ENCODE measurements around the gene FRMPD2.
A peak's percentile ranks its signal among the peaks of the same experiment; 100 is the strongest.

Gene FRMPD2

GRCh38 chr10:48274636-48275035 is at the start of gene FRMPD2:
Gene FRMPD2 (minus strand): TSS chr10:48274696. CDS start chr10:48274567, 129 bp downstream.
- Histone ChIP-seq H3K27ac (ENCODE audit: low read depth, low read length) (no peak within 1 kb of the TSS), H3K4me1 (ENCODE audit: control insufficient read depth in 5 of 5, insufficient read depth in 5 of 5, low read length in 5 of 5) (no peaks in the 10 kb centered on the region), H3K4me3 (ENCODE audit: low read depth in 1 of 5, low read length in 5 of 5) (no peak within 1 kb of the TSS), H3K36me3 (ENCODE audit: control insufficient read depth in 5 of 5, insufficient read depth in 5 of 5, low read length in 5 of 5) (no peaks in the 10 kb centered on the region), H3K27me3 (ENCODE audit: control insufficient read depth in 5 of 5, insufficient read depth in 4 of 5, low read length in 5 of 5) (peaks cover 0 to 4% (median 0%) of the 10 kb centered on the region in 5 donors), H3K9ac (ENCODE audit: low read length in 5 of 5) (no peak within 1 kb of the TSS), H3K9me3 (ENCODE audit: control insufficient read depth in 5 of 5, low read length in 5 of 5) (peaks cover 0 to 3% (median 0%) of the 10 kb centered on the region in 5 donors)

DNA sequence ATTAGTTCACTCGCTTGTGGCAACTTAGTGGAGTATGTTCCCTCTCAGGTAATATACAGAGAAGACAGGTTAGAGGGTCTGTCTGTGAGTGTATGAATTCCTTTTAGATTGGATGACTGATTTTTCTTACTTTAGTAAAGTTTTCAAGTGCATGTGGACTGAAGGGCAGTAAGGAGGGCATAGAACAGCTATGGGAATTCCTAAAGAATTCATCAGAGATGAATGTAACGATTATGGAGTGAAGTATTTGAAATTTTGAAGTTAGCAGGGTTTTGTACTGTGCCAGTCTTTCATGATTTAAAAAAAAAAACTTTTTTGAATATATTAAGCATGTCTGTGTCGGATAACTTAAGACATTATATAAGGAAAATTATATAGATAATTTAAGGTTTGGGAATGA is 47.5 kb upstream of the FRMPD2 start:
- Histone ChIP-seq H3K4me1 (ENCODE audit: control insufficient read depth in 5 of 5, insufficient read depth in 5 of 5, low read length in 5 of 5) (no peaks in the 10 kb centered on the region), H3K36me3 (ENCODE audit: control insufficient read depth in 5 of 5, insufficient read depth in 5 of 5, low read length in 5 of 5) (no peaks in the 10 kb centered on the region), H3K27ac (ENCODE audit: low read depth, low read length) (no peak overlapping the region), H3K9ac (ENCODE audit: low read length in 5 of 5) (no peak overlapping the region), H3K4me3 (ENCODE audit: low read depth in 1 of 5, low read length in 5 of 5) (no peak overlapping the region), H3K9me3 (ENCODE audit: control insufficient read depth in 5 of 5, low read length in 5 of 5) (no peaks in the 10 kb centered on the region), H3K27me3 (ENCODE audit: control insufficient read depth in 5 of 5, insufficient read depth in 4 of 5, low read length in 5 of 5) (no peaks in the 10 kb centered on the region)

DNA sequence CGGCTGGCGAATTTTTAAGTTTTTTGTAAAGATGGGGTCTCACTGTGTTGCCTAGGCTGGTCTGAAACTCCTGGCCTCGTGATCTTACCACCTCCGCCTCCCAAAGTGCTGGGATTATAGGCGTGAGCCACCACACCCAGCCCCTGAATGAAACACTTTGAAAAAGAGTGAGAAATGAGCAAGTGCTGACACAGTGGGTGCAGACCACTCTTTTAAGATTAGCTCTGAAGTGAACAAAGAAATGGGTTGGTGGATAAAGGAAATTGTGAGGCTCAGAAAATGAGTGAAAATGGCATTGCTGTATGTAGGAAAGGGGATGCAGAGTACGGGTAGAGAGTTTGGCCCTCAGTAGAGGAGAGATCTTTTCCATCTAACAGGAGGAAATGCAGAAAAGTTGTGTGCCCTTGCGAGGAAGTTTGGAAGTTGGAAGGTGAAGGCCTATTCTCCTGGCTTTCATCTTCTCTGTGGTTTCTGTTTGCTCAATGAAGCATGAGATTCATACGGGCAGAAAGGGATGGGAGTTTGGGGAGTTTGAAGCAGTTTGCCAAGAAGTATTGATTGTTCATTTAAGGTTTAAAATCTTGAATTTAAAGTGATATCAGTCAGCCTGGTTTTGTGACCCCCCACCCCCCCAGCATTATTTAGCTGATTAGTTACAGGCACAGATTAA is 43.0 kb upstream of the FRMPD2 start:
- Histone ChIP-seq H3K27me3 (ENCODE audit: control insufficient read depth in 5 of 5, insufficient read depth in 4 of 5, low read length in 5 of 5) (no peaks in the 10 kb centered on the region), H3K27ac (ENCODE audit: low read depth, low read length) (no peak overlapping the region), H3K4me3 (ENCODE audit: low read depth in 1 of 5, low read length in 5 of 5) (no peak overlapping the region), H3K36me3 (ENCODE audit: control insufficient read depth in 5 of 5, insufficient read depth in 5 of 5, low read length in 5 of 5) (no peaks in the 10 kb centered on the region), H3K4me1 (ENCODE audit: control insufficient read depth in 5 of 5, insufficient read depth in 5 of 5, low read length in 5 of 5) (no peaks in the 10 kb centered on the region), H3K9ac (ENCODE audit: low read length in 5 of 5) (no peak overlapping the region), H3K9me3 (ENCODE audit: control insufficient read depth in 5 of 5, low read length in 5 of 5) (no peaks in the 10 kb centered on the region)

DNA sequence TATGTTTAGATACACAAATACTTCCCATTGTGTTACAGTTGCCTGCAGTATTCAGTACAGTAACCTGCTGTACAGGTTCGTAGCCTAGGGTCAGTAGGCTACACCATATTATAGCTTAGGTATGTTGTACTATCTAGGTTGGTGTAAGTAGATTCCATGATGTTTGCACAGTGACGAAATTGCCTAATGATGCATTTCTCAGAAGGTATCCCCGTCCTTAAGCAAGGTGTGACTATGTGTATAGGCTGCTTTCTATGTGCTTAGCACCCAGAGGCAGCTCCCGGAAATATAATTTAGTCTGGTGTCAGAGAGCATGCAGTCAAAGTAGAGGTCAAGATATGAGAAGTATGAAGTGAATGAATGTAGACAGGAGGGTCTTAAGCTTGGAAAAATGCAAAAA is 41.7 kb upstream of the FRMPD2 start:
- H3K9ac ChIP-seq (ENCODE audit: low read length in 5 of 5) = no peak overlapping the region
- no peaks in the 10 kb centered on the region for H3K4me1 ChIP-seq (ENCODE audit: control insufficient read depth in 5 of 5, insufficient read depth in 5 of 5, low read length in 5 of 5)
- no peaks in the 10 kb centered on the region for H3K27me3 ChIP-seq (ENCODE audit: control insufficient read depth in 5 of 5, insufficient read depth in 4 of 5, low read length in 5 of 5)
- H3K9me3 ChIP-seq (ENCODE audit: control insufficient read depth in 5 of 5, low read length in 5 of 5) = no peaks in the 10 kb centered on the region
- H3K27ac ChIP-seq (ENCODE audit: low read depth, low read length) = no peak overlapping the region
- no peak overlapping the region for H3K4me3 ChIP-seq (ENCODE audit: low read depth in 1 of 5, low read length in 5 of 5)
- H3K36me3 ChIP-seq (ENCODE audit: control insufficient read depth in 5 of 5, insufficient read depth in 5 of 5, low read length in 5 of 5) = no peaks in the 10 kb centered on the region

DNA sequence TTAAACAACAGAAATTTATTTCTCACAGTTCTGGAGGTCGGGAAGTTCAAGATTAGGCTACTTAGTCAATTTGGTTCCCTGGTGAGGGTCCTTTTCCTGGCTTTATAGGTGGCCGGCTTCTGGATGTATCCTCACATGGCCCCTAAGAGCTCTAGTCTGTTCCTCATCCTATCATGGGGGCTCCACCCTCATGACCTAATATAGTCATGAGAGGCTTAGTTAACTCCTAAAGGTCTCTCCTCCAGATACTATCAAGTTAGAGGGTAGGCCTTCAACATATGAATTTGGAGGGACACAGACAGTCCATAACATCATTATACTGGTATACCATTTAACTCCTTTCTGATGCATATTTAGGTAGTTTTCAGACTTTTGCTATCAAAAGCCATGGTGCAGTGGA is 39.6 kb upstream of the FRMPD2 start:
- H3K27me3 ChIP-seq (ENCODE audit: control insufficient read depth in 5 of 5, insufficient read depth in 4 of 5, low read length in 5 of 5) = no peaks in the 10 kb centered on the region
- no peaks in the 10 kb centered on the region for H3K9me3 ChIP-seq (ENCODE audit: control insufficient read depth in 5 of 5, low read length in 5 of 5)
- H3K4me3 ChIP-seq (ENCODE audit: low read depth in 1 of 5, low read length in 5 of 5) = no peak overlapping the region

GRCh38 chr10:48309711-48310226 is 35.3 kb upstream of the FRMPD2 start:
- Histone ChIP-seq H3K9me3 (ENCODE audit: control insufficient read depth in 5 of 5, low read length in 5 of 5) (no peaks in the 10 kb centered on the region), H3K4me3 (ENCODE audit: low read depth in 1 of 5, low read length in 5 of 5) (no peak overlapping the region), H3K4me1 (ENCODE audit: control insufficient read depth in 5 of 5, insufficient read depth in 5 of 5, low read length in 5 of 5) (peaks cover 2 to 22% (median 16%) of the 10 kb centered on the region in 5 donors), H3K27ac (ENCODE audit: low read depth, low read length) (no peak overlapping the region), H3K9ac (ENCODE audit: low read length in 5 of 5) (no peak overlapping the region), H3K36me3 (ENCODE audit: control insufficient read depth in 5 of 5, insufficient read depth in 5 of 5, low read length in 5 of 5) (no peaks in the 10 kb centered on the region), H3K27me3 (ENCODE audit: control insufficient read depth in 5 of 5, insufficient read depth in 4 of 5, low read length in 5 of 5) (no peaks in the 10 kb centered on the region)

More for the DNA sequence above, 39.6 kb upstream of the FRMPD2 start:
- H3K27ac ChIP-seq (ENCODE audit: low read depth, low read length) = no peak overlapping the region
- H3K4me1 ChIP-seq (ENCODE audit: control insufficient read depth in 5 of 5, insufficient read depth in 5 of 5, low read length in 5 of 5) = no peaks in the 10 kb centered on the region
- no peaks in the 10 kb centered on the region for H3K36me3 ChIP-seq (ENCODE audit: control insufficient read depth in 5 of 5, insufficient read depth in 5 of 5, low read length in 5 of 5)
- H3K9ac ChIP-seq (ENCODE audit: low read length in 5 of 5) = no peak overlapping the region

DNA sequence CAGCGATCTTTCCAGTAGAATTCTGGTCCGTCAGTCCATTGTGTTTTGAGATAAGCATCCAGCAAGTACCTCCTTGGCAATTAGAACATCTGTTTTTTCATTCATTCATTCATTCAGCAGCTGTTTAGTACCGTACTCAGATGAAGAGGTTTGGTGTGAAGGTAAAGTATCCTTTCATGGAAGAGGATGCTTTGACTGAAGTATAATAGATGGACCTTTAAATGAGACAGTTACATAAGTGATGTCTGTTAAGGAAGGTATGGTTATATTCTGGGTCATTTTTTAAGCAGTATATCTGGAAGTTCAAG is 33.2 kb upstream of the FRMPD2 start:
- peak overlapping the region; percentile 64 to 88 (median 80) for H3K4me3 ChIP-seq (ENCODE audit: low read depth in 1 of 5, low read length in 5 of 5)
- peak overlapping the region; percentile 57 to 83 (median 83) for H3K9ac ChIP-seq (ENCODE audit: low read length in 5 of 5)
- peak overlapping the region; percentile 79 for H3K27ac ChIP-seq (ENCODE audit: low read depth, low read length)
- H3K4me1 ChIP-seq (ENCODE audit: control insufficient read depth in 5 of 5, insufficient read depth in 5 of 5, low read length in 5 of 5) = peaks cover 2 to 22% (median 16%) of the 10 kb centered on the region in 5 donors
- no peaks in the 10 kb centered on the region for H3K36me3 ChIP-seq (ENCODE audit: control insufficient read depth in 5 of 5, insufficient read depth in 5 of 5, low read length in 5 of 5)
- no peaks in the 10 kb centered on the region for H3K9me3 ChIP-seq (ENCODE audit: control insufficient read depth in 5 of 5, low read length in 5 of 5)
- H3K27me3 ChIP-seq (ENCODE audit: control insufficient read depth in 5 of 5, insufficient read depth in 4 of 5, low read length in 5 of 5) = no peaks in the 10 kb centered on the region

DNA sequence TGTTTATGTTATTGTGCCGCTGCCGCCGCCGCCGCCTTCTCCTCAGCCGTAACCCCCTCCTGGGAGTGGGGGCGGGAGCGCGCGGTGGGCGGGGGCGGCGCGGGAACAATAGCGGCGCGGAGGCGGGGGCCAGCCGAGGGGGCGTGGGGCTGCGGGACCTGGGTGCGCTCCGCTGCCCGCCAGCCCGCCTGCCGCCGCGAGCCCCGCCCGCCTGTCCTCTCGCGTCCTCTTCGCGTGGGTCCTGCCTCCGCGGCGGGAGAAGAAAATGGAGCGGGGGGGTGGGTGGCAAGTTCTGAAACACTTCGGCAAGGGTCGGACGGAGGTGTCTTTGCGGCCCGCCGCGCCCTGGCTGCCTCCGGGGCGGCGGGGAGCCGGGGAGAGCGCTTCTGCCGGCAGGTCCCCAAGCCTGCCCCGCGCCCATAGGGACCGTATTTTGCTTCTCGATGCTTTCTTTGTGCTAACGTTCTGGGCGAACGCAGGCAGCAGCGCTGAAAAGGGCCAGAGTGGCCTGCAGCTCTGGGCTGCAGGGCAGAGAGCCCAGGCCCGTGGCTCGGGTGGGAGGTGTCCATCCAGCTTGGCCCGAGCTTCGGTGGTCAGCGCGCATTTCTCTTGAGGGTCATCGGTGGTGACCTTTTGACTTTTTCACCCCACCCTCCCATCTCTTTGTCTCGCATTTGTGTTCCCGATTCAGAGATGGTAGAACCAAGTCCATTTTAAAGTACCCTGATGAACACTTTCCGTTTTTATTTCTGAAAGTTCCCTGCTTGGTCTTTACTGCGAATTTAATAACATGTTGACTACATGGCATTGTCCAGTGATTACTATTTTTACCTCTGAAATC is 32.6 kb upstream of the FRMPD2 start:
- Histone ChIP-seq H3K9ac (ENCODE audit: low read length in 5 of 5) (peak overlapping the region; percentile 57 to 83 (median 83)), H3K36me3 (ENCODE audit: control insufficient read depth in 5 of 5, insufficient read depth in 5 of 5, low read length in 5 of 5) (no peaks in the 10 kb centered on the region), H3K9me3 (ENCODE audit: control insufficient read depth in 5 of 5, low read length in 5 of 5) (no peaks in the 10 kb centered on the region), H3K4me3 (ENCODE audit: low read depth in 1 of 5, low read length in 5 of 5) (peak overlapping the region; percentile 64 to 88 (median 80)), H3K27ac (ENCODE audit: low read depth, low read length) (peak overlapping the region; percentile 79), H3K4me1 (ENCODE audit: control insufficient read depth in 5 of 5, insufficient read depth in 5 of 5, low read length in 5 of 5) (peaks cover 2 to 22% (median 16%) of the 10 kb centered on the region in 5 donors), H3K27me3 (ENCODE audit: control insufficient read depth in 5 of 5, insufficient read depth in 4 of 5, low read length in 5 of 5) (no peaks in the 10 kb centered on the region)

- H3K36me3 ChIP-seq (ENCODE audit: control insufficient read depth in 5 of 5, insufficient read depth in 5 of 5, low read length in 5 of 5) = no peaks in the 10 kb centered on the region
Measured at GRCh38 chr10:48306265-48306869, 31.9 kb upstream of the FRMPD2 start, which contains the start of gene MAPK8. Gene MAPK8 (plus strand): TSS chr10:48306677. CDS start chr10:48401661, 94,984 bp downstream.

GRCh38 chr10:48305905-48306264 is 31.4 kb upstream of the FRMPD2 start:
- Histone ChIP-seq H3K27ac (ENCODE audit: low read depth, low read length) (peak overlapping the region; percentile 50), H3K9me3 (ENCODE audit: control insufficient read depth in 5 of 5, low read length in 5 of 5) (no peaks in the 10 kb centered on the region), H3K27me3 (ENCODE audit: control insufficient read depth in 5 of 5, insufficient read depth in 4 of 5, low read length in 5 of 5) (no peaks in the 10 kb centered on the region), H3K9ac (ENCODE audit: low read length in 5 of 5) (peak overlapping the region in 1 of 5 donors; percentile 49), H3K4me3 (ENCODE audit: low read depth in 1 of 5, low read length in 5 of 5) (peak overlapping the region; percentile 58 to 88 (median 62)), H3K4me1 (ENCODE audit: control insufficient read depth in 5 of 5, insufficient read depth in 5 of 5, low read length in 5 of 5) (peaks cover 2 to 22% (median 16%) of the 10 kb centered on the region in 5 donors), H3K36me3 (ENCODE audit: control insufficient read depth in 5 of 5, insufficient read depth in 5 of 5, low read length in 5 of 5) (no peaks in the 10 kb centered on the region)

More at GRCh38 chr10:48306265-48306869, 31.9 kb upstream of the FRMPD2 start, which contains the start of gene MAPK8:
- H3K9me3 ChIP-seq (ENCODE audit: control insufficient read depth in 5 of 5, low read length in 5 of 5) = no peaks in the 10 kb centered on the region
- H3K27me3 ChIP-seq (ENCODE audit: control insufficient read depth in 5 of 5, insufficient read depth in 4 of 5, low read length in 5 of 5) = no peaks in the 10 kb centered on the region
- peak within 1 kb of the TSS; percentile 64 to 88 (median 80) for H3K4me3 ChIP-seq (ENCODE audit: low read depth in 1 of 5, low read length in 5 of 5)
- H3K27ac ChIP-seq (ENCODE audit: low read depth, low read length) = peak within 1 kb of the TSS; percentile 79
- H3K4me1 ChIP-seq (ENCODE audit: control insufficient read depth in 5 of 5, insufficient read depth in 5 of 5, low read length in 5 of 5) = peaks cover 2 to 22% (median 16%) of the 10 kb centered on the region in 5 donors
- H3K9ac ChIP-seq (ENCODE audit: low read length in 5 of 5) = peak within 1 kb of the TSS; percentile 57 to 83 (median 83)
